Stimulated activated naive CD4-positive, alpha-beta T cell (primary cell): ENCODE measurements around the gene CCR1.

Experiments
- DNase-seq, 6 experiments: peaks; one replicate each; lab custom pipeline; 2025; lab: John Stamatoyannopoulos, UW

The CCR1 gene

GRCh38 chr3:46208167-46208704 lies at the start of gene CCR1:
Gene CCR1 (minus strand): TSS chr3:46208313. CDS start chr3:46204313, 4,000 bp downstream.
- no peak for DNase-seq

GRCh38 chr3:46252980-46253379 lies 44.9 kb upstream of the CCR1 start:
- no peak for DNase-seq

GRCh38 chr3:46245146-46245545 lies 37.0 kb upstream of the CCR1 start:
- DNase-seq, result no peak

GRCh38 chr3:46243560-46243959 lies 35.4 kb upstream of the CCR1 start:
- DNase-seq, result no peak

GRCh38 chr3:46242120-46242519 lies 34.0 kb upstream of the CCR1 start, which contains the start of gene CCR3:
Gene CCR3 (plus strand): TSS chr3:46242460. CDS start chr3:46265159, 22,699 bp downstream.
- DNase-seq, result no peak

- DNase-seq, result no peak
Measured at GRCh38 chr3:46239952-46240351, 31.8 kb upstream of the CCR1 start.

- no peak for DNase-seq
Measured at GRCh38 chr3:46239301-46239938, 31.3 kb upstream of the CCR1 start.

- no peak for DNase-seq
Measured at GRCh38 chr3:46238386-46238785, 30.3 kb upstream of the CCR1 start.

- DNase-seq, result no peak
Measured at GRCh38 chr3:46236294-46237054, 28.4 kb upstream of the CCR1 start.

GRCh38 chr3:46235425-46235824 lies 27.3 kb upstream of the CCR1 start:
- DNase-seq, result no peak

GRCh38 chr3:46233194-46233593 lies 25.1 kb upstream of the CCR1 start:
- DNase-seq, result no peak

GRCh38 chr3:46231323-46231722 lies 23.2 kb upstream of the CCR1 start:
- no peak for DNase-seq

GRCh38 chr3:46228260-46229242 lies 20.4 kb upstream of the CCR1 start:
- no peak for DNase-seq

GRCh38 chr3:46222435-46223161 lies 14.5 kb upstream of the CCR1 start:
- no peak for DNase-seq

- no peak for DNase-seq
Measured at GRCh38 chr3:46221938-46222337, 13.8 kb upstream of the CCR1 start.

GRCh38 chr3:46221391-46221790 lies 13.3 kb upstream of the CCR1 start:
- no peak for DNase-seq

GRCh38 chr3:46218196-46218709 lies 10.1 kb upstream of the CCR1 start:
- DNase-seq, result no peak

- no peak for DNase-seq
Measured at GRCh38 chr3:46215810-46216414, 7.8 kb upstream of the CCR1 start.

GRCh38 chr3:46214751-46215352 lies 6.7 kb upstream of the CCR1 start:
- no peak for DNase-seq

- DNase-seq, result peak in 3 of 6 experiments; percentile 9 to 52 (median 33)
Measured at GRCh38 chr3:46213201-46213600, 5.1 kb upstream of the CCR1 start.
